ENCODE results near the gene PDSS2.
"Not testable (repeated sequence)": the region's sequence is repeated elsewhere in the genome, so short reads cannot be mapped to it uniquely, and the experiment has no call there.

DNA sequence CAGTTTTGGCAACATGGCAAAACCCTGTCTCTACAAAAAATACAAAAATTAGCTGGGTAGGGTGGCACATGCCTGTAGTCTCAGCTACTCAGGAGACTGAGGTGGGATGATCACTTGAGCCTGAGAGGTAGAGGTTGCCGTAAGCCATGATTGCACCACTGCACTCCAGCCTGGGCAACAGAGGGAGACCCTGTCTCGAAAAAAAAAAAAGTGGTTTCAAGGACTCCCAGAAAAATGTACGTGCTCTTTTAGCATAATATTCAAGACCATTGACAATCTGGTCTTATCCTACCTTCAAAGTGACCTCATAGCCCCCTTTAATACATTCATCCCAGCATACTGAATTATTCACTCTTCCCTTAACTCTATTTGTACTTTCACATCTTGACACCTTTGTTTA is 16.0 kb upstream of the PDSS2 start:
- TF ChIP-seq CTCF (conservative IDR thresholded peaks at IDR 0.05); EZH2 (IDR thresholded peaks at IDR 0.05; ENCODE audit: low read depth): not testable (repeated sequence)
